GM18511 (cell line): ENCODE data around the gene AHRR.
A peak's percentile ranks its signal among the peaks of the same experiment; 100 is the strongest.

Source experiments
- ATAC-seq: cut with Tn5 transposase; IDR thresholded peaks from one replicate; pipeline ENCODE4 v1.9.1; 2021; ENCODE audit warnings: mild to moderate bottlenecking, moderate library complexity; ENCODE audit not compliant: unreplicated experiment

The AHRR gene

DNA sequence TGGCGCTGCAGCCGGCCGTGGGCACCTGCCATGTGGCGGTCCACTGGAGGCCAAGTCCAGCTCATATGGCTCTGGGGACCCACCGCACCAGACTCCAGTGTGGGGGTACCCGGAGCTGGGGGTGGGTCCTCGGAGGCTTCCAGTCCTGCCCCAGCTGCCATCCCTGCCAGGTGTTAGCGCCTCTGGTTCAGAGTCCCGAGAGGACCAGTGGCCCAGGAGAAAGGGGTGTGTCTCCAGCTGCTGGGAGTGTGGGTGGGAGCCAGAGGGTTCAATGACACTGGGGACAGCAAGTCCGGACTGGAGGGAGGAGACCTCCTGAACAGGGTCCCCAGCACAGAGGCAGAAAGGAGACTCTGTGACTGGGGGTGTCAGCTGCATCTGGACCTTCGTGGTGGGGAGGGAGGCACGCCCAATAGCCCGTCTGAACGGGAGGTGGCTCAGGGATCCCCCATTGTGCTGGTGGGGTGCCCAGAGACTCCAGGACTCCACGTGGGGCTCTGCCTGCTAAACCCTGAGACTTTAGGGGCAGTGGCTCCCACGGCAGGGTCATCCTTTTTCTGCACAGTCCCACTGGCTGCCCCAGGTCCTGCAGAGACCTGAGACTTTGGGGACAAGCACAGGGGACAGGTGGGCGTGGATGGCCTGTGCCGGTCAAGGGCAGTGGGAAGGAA lies 2.4 kb upstream of the AHRR start:
- no peak for ATAC-seq

DNA sequence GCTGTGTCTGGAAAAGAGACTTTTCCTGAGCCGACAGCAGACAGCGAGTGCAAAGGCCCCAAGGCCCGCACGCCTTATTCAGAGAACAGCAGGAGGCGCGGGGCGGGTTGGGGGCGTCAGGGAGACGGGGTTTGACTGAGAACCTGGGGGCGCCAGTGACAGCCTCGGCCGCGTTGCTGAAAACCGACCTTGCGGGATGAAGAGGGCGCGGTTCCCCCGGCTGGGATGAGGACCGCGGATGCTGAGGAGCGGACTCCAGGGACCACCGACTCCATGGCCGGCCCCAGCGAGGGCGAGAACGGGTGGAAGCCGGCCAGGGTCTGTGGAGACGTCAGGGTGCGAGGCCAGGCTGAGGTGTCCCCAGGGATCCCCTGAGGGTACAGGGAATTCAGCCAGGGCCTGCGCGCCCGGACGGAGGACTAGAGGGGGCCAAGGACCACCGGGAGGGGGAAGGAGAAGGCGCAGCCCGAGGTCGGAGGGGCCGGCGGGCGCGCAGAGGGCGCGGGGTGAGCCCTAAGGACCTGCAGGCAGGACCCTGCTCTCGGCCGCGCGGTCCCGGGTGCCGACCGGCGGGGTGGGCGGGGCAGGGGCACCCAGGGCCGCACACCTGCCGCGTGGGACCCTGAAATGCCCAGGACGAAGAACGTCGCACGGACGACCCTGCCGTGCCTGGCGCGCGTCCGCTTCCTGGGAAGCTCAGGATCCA lies 837 bp upstream of the AHRR start:
- peak; percentile 9 for ATAC-seq

DNA sequence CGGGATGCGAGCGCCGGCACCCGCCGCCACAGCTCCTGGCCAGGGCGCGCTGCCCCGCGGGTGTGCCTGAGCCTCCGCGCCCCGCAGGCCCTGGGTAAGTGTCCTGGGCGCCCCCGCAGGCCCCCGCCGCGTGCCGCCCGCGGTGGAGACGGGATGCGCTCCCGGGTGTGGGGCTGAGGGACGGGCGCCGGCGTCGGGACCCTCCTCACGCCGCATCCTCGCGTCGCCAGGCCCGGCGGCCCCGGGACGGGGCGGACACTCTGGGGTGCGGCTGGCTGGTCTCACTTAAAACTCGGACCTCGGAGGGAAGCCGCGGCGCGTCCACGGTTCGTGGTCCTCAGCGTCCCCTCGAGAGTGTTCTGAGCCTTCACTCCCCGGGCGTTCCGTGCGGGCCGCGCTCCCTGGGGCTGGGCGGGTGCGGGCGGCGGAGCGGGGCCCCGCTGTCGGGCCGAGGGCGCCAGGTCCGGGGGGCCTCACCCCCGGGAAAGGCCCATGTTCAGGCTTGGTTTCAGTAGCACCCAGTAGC lies 275 bp downstream of the AHRR start:
- ATAC-seq: peak; percentile 4

DNA sequence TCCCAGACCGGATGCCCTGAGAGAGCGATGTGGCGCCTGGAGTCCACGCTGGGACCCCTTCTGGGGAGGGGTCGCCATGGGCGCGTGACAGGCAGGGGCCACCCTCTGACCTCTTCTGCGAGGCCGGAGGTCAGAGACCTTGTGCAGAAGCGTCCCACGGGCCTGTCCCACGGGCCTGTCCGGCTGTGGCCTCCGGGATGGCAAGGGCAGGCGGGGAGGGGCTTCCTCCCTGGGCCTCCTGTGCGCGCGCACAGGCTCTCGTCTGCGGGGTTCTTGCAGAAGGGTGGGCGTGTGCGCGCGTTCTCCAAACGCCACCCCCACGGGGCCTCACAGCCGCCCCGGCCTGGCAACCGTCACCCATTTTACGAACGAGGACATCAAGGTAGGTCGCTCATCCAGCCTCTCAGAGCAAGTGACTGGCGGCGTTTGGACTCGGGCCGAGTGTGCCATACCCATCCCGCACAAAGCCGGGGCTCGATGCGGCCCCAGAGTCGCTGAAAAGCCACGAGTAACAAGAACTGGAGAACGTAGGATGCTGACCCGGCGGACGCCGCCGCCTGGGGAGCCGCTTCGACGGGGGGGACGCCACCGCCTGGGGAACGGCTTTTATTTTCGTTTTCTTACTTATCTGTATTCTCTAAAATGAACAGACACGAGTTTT lies 897 bp downstream of the AHRR start:
- ATAC-seq: peak; percentile 19

DNA sequence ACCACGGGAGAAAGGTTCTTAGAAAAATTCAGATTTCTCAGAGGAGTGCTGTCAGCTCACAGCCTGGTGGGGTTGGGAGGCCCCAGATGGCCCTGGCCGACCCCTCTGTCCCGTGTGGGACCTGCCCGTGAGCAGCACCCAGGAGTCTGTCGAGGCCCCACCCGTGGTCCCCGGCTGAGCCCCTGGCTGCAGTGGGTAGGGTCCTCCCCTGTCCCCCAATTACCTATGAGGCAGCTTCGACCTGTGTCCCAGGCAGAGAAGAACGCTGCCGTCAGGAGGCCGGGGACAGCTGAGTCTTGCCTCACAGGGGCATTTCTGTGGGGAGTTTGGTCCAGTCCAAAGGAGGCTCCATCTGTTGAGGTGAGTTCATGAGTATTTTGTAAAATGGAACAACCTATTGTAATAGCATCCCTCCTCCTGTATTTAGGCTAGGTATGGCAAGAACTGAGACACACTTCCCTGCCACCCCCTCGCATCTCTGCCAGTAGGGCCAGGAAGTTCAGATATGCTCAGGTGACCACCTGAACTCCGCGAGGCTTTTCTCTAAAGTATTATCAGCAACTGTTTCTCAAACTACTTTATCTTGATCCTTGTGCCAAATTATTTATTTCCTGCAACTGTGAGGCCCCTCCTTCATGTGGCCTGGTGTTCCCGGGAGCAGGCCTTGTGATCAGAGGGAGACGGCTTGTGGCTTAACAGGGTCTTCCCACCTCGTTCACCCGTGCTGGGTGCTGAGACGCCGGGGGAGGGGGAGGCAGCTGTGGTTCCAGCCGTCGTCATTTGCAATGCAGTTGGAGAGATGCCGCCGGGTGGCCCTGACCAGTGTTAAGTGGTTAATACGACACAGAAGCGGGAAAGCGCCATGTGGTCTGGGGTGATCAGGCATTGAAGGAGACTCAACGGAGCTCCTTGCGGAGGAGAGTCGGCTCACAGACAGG lies 1.7 kb downstream of the AHRR start:
- no peak for ATAC-seq

DNA sequence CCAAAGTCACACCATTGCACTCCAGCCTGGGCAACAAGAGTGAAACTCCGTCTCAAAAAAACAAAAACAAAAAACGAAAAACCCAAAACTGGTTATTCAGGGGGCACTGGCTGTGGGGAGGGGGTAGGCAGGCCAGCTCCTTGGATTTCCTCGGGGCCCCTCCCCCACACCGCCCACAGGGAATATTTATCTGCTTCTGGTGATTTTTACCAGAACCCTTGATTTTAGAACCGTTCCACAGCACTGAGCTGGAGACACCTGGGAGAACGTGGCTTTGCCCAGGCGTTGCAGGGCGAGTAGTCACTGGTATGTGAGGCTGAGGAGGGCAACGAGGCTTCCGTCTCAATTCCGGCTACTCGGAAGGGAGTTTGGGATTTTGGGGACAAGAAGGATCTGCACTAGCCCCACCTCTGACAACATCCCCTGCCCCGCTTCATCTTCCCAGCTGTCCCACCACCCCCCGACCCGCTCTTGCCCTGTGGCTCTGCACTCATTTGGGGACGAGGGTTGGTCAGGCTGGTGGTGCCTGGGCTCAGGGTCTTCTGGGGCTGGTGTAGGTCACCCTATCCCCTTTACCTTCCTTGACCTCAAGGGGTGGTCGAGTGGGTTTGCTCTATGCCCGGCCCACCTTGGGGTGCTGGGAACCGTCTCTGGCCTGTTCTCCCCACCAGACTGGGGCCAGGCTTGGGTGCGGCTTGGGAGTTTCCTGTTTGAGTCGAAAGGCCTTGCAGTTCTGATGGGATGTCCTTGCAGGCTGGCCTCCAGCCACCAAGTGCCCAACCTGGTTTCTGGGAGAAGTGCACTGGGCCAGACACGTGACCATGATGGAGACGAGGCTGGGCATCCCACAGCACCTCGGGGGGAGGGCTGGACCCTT lies 3.5 kb downstream of the AHRR start:
- no peak for ATAC-seq

DNA sequence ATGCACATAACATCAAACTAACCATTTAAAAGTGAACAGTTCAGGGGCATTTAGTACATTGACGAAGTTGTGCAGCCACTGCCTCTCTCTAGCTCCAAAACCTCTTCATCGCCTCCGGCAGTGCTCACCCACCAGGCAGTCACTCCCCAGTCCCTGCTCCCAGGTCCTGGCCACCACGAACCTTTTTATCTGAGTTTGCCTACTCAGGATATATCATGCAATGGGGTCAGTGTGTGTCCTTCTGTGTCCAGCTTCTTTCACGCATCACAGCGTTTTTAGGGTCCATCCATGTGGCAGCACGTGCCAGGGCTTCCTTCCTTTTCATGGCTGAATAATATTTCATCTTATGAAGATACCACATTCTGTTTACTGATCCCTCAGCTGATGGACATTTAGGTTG lies 4.6 kb downstream of the AHRR start:
- ATAC-seq: no peak

DNA sequence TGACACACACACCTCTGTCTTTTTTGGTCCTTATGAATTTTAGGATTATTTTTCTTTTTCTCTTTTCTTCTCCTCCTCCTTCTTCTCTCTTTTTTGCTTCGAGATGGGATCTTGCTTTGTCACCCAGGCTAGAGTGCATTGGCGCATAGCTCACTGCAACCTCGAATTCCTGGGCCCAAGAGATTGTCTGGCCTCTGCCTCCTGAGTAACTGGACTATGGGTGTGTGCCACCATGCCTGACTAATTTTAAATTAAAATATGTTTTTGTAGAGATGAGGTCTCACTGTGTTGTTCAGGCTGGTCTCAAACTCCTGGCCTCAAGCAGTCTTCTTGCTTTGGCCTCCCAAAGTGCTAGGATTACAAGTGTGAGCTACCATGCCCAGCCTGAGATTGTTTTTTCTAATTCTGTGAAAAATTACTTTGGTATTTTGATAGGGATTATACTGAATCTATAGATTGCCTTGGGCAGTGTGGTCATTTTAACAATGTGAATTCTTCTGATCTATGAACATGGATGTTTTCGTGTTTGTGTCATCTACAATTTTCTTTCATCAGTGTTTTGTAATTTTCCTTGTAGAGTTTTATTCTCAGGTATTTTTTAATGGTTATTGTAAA lies 7.7 kb downstream of the AHRR start:
- ATAC-seq: no peak

DNA sequence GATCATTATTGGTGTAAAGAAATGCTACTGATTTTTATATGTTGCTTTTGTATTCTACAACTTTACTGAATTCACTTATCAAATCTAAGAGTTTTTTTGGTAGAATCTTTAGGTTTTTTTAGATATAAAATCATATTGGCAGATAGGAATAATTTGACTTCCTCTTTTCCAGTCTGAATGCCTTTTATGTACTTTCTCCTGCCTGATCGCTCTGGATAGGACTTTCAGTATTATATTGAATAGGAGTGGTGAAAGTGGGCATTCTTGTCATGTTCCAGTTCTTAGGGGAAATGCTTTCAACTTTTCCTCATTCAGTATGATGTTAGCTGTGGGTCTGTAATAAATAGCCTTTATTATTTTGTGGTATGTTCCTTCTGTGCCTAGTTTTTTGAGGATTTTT lies 8.3 kb downstream of the AHRR start:
- ATAC-seq: no peak

DNA sequence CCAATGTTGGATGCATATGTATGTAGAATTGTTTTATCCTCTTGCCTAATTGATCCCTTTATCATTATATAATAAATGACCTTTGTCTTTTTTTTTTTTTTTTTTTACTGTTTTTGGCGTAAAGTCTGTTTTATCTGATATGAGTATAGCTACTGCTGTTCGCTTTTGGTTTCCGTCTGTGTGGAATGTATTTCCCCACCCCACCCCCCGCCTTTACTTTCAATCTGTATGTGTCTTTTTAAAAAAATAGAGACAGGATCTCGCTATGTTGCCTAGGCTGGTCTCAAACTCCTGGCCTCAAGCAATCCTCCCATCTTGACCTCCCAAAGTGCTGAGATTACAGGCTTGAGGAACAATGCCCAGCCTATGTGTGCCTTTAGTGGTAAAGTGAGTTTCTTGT lies 11.3 kb downstream of the AHRR start:
- ATAC-seq: peak; percentile 66

DNA sequence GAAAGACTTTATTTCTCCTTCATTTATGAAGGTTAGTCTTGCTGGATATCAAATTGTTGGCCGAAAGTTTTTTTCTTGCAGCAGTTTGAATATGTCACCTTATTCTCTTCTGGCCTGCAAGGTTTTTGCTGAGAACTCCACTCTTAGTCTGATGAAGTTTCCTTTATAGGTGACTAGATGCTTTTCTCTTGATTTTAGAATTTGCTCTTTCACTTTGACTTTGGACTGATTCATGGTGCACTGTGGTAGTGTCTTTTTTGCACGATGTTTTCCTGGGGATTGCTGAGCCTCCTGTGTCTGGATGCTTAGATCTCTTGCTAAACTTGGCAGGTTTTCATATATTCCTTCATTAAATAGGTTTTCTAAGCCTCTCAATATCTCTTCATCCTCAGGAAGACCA lies 12.4 kb downstream of the AHRR start:
- no peak for ATAC-seq

DNA sequence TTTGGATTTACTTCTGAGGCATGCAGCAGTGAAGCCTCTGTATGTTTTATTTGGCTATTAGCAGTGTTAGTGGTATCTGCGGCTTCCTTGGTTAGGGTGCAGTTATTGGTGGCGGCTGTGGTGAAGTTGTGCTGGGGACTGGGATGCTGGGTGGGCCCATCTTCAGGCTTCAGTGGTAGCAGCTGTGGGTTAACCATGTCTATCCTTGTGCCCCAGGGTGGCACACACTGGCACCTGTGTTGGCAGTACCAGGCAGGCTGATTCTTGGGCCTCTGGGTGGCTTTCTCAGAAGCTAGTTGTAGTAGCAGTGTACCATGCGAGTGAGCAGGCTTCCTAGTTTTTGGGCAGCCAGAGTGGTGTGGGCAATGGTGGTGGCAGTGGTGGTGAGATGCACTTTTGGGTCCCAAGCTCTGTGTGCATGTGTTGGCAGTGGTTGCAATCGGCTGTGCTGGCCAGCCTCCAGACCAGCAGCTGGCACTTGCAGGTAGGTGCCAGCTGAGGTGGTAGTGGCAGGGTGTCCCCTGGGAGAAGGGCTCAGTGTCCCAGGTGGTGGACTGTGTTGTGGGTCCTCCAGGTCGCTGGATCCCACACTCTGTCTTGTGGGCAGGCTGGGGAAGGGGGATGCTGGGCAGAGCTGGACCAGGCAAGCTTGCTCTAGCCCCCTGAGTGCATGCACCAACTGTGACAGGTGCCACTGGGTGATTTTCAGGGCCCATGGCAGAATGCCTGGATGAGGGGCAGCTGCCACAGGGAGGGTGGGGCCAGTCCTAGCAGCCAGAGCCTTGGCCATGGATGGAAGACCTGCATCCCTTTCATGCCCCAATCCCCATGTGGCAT lies 13.6 kb downstream of the AHRR start:
- no peak for ATAC-seq

DNA sequence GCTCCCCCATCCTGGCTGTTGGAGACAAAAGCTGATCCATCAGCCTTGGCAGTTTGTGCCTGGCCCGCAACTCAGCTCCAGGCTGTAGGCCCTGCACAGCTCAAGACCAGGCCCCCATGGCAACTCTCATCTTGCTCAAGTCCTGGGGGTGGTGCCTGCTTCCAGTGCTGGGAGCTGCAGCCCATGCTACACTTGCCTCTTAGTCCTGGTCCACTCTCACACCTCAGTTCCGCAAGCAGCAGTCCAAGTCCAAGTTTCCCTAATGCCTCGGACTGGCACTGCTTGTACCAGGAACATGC lies 14.2 kb downstream of the AHRR start:
- no peak for ATAC-seq

DNA sequence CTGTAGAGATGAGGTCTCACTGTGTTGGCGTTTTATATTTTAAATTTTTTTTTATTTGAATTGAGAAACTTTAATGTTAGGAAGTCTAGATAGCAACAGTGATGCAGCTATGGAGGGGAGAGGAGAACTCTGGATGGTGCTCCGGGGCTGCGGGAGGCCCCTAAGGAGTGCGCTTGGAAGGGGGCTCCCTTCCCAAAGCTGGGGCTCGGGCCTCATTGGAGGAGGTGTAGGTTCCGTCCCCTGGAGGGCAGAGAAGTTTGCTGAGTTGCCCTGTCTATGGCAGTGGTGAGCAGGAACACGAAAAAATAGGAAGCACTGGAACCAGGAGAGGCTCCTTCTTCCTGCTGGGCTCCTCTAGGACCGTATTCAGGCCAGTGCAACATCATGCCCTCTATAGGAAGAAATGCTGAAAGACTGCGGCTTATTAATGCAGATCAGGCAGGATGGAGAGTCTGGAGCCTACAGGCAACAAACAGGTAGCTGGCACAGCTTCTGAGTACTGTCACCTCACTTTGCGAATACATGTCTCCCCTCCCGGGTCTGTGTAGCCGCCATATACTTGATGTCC lies 16.1 kb downstream of the AHRR start:
- ATAC-seq: no peak

DNA sequence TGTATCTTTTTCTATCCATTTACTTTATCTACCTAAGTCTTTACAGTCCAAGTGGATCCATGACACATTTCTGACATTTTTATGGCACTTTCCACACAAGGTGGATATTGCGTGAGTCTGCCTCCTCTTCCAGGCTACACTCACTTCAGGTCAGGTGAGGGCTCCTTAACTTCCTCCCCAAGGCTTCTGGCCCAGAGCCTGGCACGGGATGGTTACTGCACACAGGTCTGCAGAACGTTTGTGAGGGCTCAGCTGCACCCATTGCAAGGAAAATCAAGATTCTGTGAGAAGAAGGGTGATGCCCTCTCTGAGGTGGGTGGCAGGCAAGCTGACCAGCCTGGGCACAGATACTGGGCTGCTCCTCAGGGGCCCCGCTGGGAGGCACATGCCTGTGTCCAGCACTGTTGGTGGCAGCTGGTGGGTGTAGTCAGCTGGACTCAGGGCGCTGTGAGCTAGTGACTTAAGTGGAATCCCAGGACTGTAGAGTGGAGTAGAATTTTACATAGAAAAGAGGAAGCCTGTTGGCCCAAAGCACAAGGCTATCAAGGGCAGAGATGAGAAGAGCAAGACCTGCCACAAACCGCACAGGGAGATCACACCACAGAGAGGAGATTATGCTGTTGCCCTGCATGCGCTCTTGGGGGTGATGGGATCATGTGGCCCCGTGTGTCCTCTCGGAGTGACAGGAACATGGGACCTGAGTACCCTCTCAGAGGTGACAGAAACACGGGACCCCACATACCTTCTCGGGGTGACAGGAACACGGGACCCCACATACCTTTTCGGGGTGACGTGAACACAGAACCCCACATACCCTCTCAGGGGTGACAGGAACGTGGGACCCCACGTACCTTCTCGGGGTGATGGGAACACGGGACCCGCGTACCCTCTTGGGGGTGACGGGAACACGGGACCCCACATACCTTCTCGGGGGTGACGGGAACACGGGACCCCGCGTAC lies 21.3 kb downstream of the AHRR start:
- no peak for ATAC-seq

DNA sequence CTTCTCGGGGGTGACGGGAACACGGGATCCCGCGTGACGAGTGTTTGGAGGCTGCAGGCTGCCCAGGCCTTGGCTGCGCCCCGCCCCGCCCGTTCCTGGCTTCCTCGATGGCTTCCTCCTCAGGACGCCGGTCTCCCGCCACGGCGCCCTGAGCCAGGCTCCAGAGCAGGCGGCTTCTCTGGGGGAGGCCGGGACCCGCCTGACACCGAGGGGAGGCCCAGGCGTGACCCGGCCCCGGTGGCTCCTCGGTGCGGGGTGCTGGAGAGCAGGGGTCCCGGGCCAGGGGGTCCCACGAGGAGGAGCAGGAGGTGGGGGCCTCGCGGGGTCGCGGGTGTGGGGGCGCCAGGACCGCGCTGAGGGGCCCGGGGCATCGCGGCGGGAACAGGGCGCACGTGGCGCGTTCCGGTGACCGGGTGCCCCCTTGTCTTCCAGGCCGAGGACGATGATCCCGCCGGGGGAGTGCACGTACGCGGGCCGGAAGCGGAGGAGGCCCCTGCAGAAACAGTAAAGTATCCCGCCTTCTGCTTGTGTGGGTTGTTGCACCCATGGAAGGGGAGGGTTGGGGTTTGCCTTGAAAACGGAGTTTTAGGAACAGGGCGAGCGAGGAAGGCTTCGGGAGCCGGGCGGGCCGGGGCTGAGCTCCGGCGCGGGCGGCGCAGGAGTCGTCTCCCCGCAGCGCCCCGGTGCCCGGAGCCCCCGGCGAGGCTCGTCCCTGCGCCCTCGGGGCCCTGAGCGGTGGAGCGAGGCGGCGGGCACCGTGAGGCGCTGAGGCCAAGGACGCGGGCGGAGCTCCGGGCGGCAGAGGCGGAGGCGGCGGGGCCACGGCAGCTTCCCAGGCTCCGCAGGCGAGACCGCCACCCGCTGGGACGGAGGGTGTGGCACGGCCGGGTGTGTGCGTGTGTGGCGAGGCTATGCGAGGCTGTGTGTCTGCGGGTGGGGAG lies 22.2 kb downstream of the AHRR start:
- peak; percentile 55 for ATAC-seq
